Measurements from ENCODE around the gene PHACTR3.

- TF ChIP-seq CTCF (IDR thresholded peaks at IDR 0.05) (no peak), POLR2AphosphoS5 (IDR thresholded peaks at IDR 0.05) (no peak), POLR2A (IDR thresholded peaks at IDR 0.05) (no peak)
Measured at GRCh38 chr20:59627298-59627697, 23.0 kb downstream of the PHACTR3 start.

All from suprapubic skin (tissue), 4 donors.